ENCODE results near the gene C5orf34.
"Not testable (repeated sequence)": the region's sequence is repeated elsewhere in the genome, so short reads cannot be mapped to it uniquely, and the experiment has no call there.

Gene C5orf34

GRCh38 chr5:43514816-43515677, at the start of gene C5orf34:
TSS of gene C5orf34 (minus strand) at chr5:43515148. CDS start at chr5:43509339, 5,809 bp downstream.
- DNase-seq: peak; percentile 93

- no peak for DNase-seq
These were observed 49.4 kb upstream of the C5orf34 start for GRCh38 chr5:43564289-43564850.

GRCh38 chr5:43563321-43563720, 48.4 kb upstream of the C5orf34 start:
- DNase-seq: no peak

GRCh38 chr5:43561356-43561755, 46.4 kb upstream of the C5orf34 start:
- DNase-seq: no peak

GRCh38 chr5:43560128-43560527, 45.2 kb upstream of the C5orf34 start:
- no peak for DNase-seq

- DNase-seq: peak; percentile 82
These were observed 42.1 kb upstream of the C5orf34 start, which contains the start of gene PAIP1 for GRCh38 chr5:43556857-43557542. TSS of gene PAIP1 (minus strand) at chr5:43557077. CDS start at chr5:43556846, 231 bp downstream.

- not testable (repeated sequence) for DNase-seq
These were observed 41.6 kb upstream of the C5orf34 start for GRCh38 chr5:43556607-43556856.

GRCh38 chr5:43555895-43556606, 41.1 kb upstream of the C5orf34 start:
- DNase-seq: peak; percentile 54

- no peak for DNase-seq
These were observed 39.5 kb upstream of the C5orf34 start for GRCh38 chr5:43554497-43554896.

- no peak for DNase-seq
These were observed 38.4 kb upstream of the C5orf34 start for GRCh38 chr5:43553381-43553780.

GRCh38 chr5:43551731-43552130, 36.8 kb upstream of the C5orf34 start:
- DNase-seq: no peak

GRCh38 chr5:43549272-43549671, 34.3 kb upstream of the C5orf34 start:
- DNase-seq: not testable (repeated sequence)

- no peak for DNase-seq
These were observed 33.4 kb upstream of the C5orf34 start for GRCh38 chr5:43548358-43548757.

- DNase-seq: no peak
These were observed 32.6 kb upstream of the C5orf34 start for GRCh38 chr5:43547532-43547931.

- no peak for DNase-seq
These were observed 28.5 kb upstream of the C5orf34 start for GRCh38 chr5:43543434-43543833.

GRCh38 chr5:43540746-43541145, 25.8 kb upstream of the C5orf34 start:
- no peak for DNase-seq

- DNase-seq: no peak
These were observed 22.0 kb upstream of the C5orf34 start for GRCh38 chr5:43536972-43537371.

- no peak for DNase-seq
These were observed 18.7 kb upstream of the C5orf34 start for GRCh38 chr5:43533646-43534045.

- no peak for DNase-seq
These were observed 15.7 kb upstream of the C5orf34 start for GRCh38 chr5:43530648-43531047.

GRCh38 chr5:43523662-43524072, 8.7 kb upstream of the C5orf34 start:
- DNase-seq: no peak

- no peak for DNase-seq
These were observed 5.7 kb upstream of the C5orf34 start for GRCh38 chr5:43520615-43521014.

GRCh38 chr5:43515678-43516048, 715 bp upstream of the C5orf34 start:
- no peak for DNase-seq

GRCh38 chr5:43514471-43514815, 505 bp downstream of the C5orf34 start:
- peak; percentile 51 for DNase-seq

GRCh38 chr5:43514025-43514424, 923 bp downstream of the C5orf34 start:
- DNase-seq: no peak
